ENCODE measurements around the gene RAD54L. TPM values are rescaled to one million over a fixed set of nuclear protein-coding genes. Genes with fewer than 3 reads are reported as not detected.

Gene RAD54L
- total and polyA plus RNA-seq, 2 donors from 2014 or later: 1.2 to 1.7 TPM

DNA sequence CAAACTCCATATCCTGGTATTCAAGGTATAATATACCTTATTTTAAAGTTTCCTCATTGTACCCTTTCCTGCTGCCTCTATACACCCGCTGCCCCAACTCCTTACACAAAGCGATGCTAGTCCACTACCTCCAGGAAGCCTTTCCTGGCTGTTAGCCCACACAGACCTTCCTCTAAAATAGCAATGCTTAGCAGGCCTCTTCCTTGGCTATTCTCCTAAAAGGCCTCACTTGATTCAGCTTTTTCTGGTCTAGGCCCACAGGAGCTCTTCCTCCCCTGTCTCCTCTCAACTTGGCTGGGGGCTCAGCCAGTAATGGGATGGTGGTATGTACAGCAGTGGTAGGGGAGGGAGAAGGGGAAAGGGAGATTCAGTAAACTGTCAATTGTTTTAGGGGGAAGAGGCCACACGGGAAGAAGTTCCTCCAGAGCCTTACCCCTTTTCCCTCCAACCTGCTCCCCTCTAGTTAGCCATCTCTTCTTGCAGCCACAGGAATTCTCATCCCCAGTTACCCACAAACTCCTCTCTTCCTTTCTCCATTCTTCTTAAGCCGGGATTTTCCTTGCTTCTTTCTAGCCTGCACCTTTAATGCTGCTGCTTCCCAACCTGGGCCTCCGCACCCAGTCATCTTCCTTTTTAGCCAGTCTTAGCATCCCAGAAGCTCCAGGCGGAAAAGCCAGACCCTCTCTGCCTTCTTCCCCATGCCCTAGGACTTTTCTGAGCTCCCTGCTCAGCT lies 53.3 kb downstream of the RAD54L start:
- Histone ChIP-seq H3K27ac (ENCODE audit: low read depth in 2 of 2, low read length in 2 of 2) (peak overlapping the region; percentile 96 to 98), H3K9ac (ENCODE audit: low read length in 3 of 3) (peak overlapping the region; percentile 44 to 97 (median 90)), H3K4me1 (ENCODE audit: control insufficient read depth in 2 of 3, insufficient read depth in 2 of 3, low read depth in 1 of 3, low read length in 3 of 3) (peaks cover 0 to 17% (median 9%) of the 10 kb centered on the region in 3 donors), H3K4me3 (ENCODE audit: low read length in 3 of 3) (peak overlapping the region; percentile 36 to 88 (median 88)), H3K9me3 (ENCODE audit: control insufficient read depth in 2 of 3, insufficient read depth in 1 of 3, low read length in 3 of 3) (no peaks in the 10 kb centered on the region), H3K36me3 (ENCODE audit: control insufficient read depth in 2 of 3, insufficient read depth in 3 of 3, low read length in 3 of 3) (peaks cover 9 to 17% (median 15%) of the 10 kb centered on the region in 3 donors), H3K27me3 (ENCODE audit: control insufficient read depth, insufficient read depth, low read length) (no peaks in the 10 kb centered on the region)
- DNase-seq (peak in 1 of 5 donors; percentile 32), FAIRE-seq (no peak)
- no peak for TF ChIP-seq CTCF (IDR thresholded peaks at IDR 0.05; ENCODE audit: borderline replicate concordance, extremely low read depth, insufficient read depth)
- intact Hi-C loops (cut with DNase I): no loop called here

- Histone ChIP-seq H3K27ac (ENCODE audit: low read depth in 2 of 2, low read length in 2 of 2) (peak overlapping the region; percentile 96 to 98), H3K4me3 (ENCODE audit: low read length in 3 of 3) (peak overlapping the region; percentile 36 to 88 (median 88)), H3K4me1 (ENCODE audit: control insufficient read depth in 2 of 3, insufficient read depth in 2 of 3, low read depth in 1 of 3, low read length in 3 of 3) (peaks cover 0 to 17% (median 9%) of the 10 kb centered on the region in 3 donors), H3K9me3 (ENCODE audit: control insufficient read depth in 2 of 3, insufficient read depth in 1 of 3, low read length in 3 of 3) (no peaks in the 10 kb centered on the region), H3K27me3 (ENCODE audit: control insufficient read depth, insufficient read depth, low read length) (no peaks in the 10 kb centered on the region), H3K9ac (ENCODE audit: low read length in 3 of 3) (peak overlapping the region; percentile 44 to 97 (median 90)), H3K36me3 (ENCODE audit: control insufficient read depth in 2 of 3, insufficient read depth in 3 of 3, low read length in 3 of 3) (peaks cover 9 to 15% (median 13%) of the 10 kb centered on the region in 3 donors)
- DNase-seq (peak in 2 of 5 donors; percentile 13 to 50), FAIRE-seq (no peak)
- intact Hi-C loops (cut with DNase I): no loop called here
- TF ChIP-seq CTCF (IDR thresholded peaks at IDR 0.05; ENCODE audit: borderline replicate concordance, extremely low read depth, insufficient read depth): no peak
Measured at GRCh38 chr1:46301406-46301807, 53.8 kb downstream of the RAD54L start.

- no peaks in the 10 kb centered on the region for H3K9me3 ChIP-seq (ENCODE audit: control insufficient read depth in 2 of 3, insufficient read depth in 1 of 3, low read length in 3 of 3)
- intact Hi-C loops (cut with DNase I): no loop called here
- peak; percentile 9 for TF ChIP-seq CTCF (IDR thresholded peaks at IDR 0.05; ENCODE audit: borderline replicate concordance, extremely low read depth, insufficient read depth)
- H3K4me1 ChIP-seq (ENCODE audit: control insufficient read depth in 2 of 3, insufficient read depth in 2 of 3, low read depth in 1 of 3, low read length in 3 of 3): peaks cover 0 to 20% (median 9%) of the 10 kb centered on the region in 3 donors
- FAIRE-seq (no peak), DNase-seq (peak; percentile 67 to 88 (median 80))
- H3K9ac ChIP-seq (ENCODE audit: low read length in 3 of 3): peak overlapping the region in 2 of 3 donors; percentile 90 to 97
- H3K36me3 ChIP-seq (ENCODE audit: control insufficient read depth in 2 of 3, insufficient read depth in 3 of 3, low read length in 3 of 3): peaks cover 7 to 9% (median 8%) of the 10 kb centered on the region in 3 donors
- peak overlapping the region; percentile 96 to 98 for H3K27ac ChIP-seq (ENCODE audit: low read depth in 2 of 2, low read length in 2 of 2)
- H3K4me3 ChIP-seq (ENCODE audit: low read length in 3 of 3): peak overlapping the region; percentile 69 to 88 (median 88)
- no peaks in the 10 kb centered on the region for H3K27me3 ChIP-seq (ENCODE audit: control insufficient read depth, insufficient read depth, low read length)
Measured at GRCh38 chr1:46301808-46302640, 54.5 kb downstream of the RAD54L start.
